PC-9 (cell line): ENCODE measurements around the gene CDC20B. TPM values are rescaled to one million over a fixed set of nuclear protein-coding genes. Genes with fewer than 3 reads are reported as not detected.
A peak's percentile ranks its signal among the peaks of the same experiment; 100 is the strongest.

ENCODE experiments used
- BruUV-seq: library from RNA; stranded (reverse); fragments of 400-500 nt; replicated peaks from 2 replicates; lab custom pipeline; 2021; lab: Mats Ljungman, UMichigan
- CTCF ChIA-PET: fragments of 300-600 bp; sonication (Branson Sonifier 250); formaldehyde crosslinking; loops from one replicate; lab custom pipeline; 2022; ENCODE audit warnings: antibody characterized with exemption; lab: Charles Lee
- POLR2A ChIA-PET: fragments of 300-600 bp; sonication (Branson Sonifier 250); formaldehyde crosslinking; loops from one replicate; lab custom pipeline; 2022; ENCODE audit warnings: antibody characterized with exemption; ENCODE audit not compliant: unreplicated experiment; lab: Charles Lee
- DNase-seq, 2 experiments: peaks; one replicate each; pipeline versions ENCODE4 v3.0.0 to v3.0.0-alpha.2; 2015 to 2022; ENCODE audit warnings: mixed read lengths in 1 of 2
- H2AFZ ChIP-seq: fragments of 200-600 bp; sonication (generic); 2 replicates; pipeline ENCODE4 v1.8.1; 2017; ENCODE audit warnings: antibody characterized with exemption
- H3F3A ChIP-seq: fragments of 200-600 bp; sonication (generic); 2 replicates; pipeline ENCODE4 v1.8.1; 2017; ENCODE audit warnings: antibody characterized with exemption, mild to moderate bottlenecking, low read depth; ENCODE audit not compliant: insufficient read depth
- H3K27ac ChIP-seq: fragments of 200-600 bp; sonication (generic); 2 replicates; pipeline ENCODE4 v1.6.1; 2016; ENCODE audit warnings: mixed run types
- H3K27me3 ChIP-seq: fragments of 200-600 bp; sonication (generic); 2 replicates; pipeline ENCODE4 v1.6.1; 2016; ENCODE audit warnings: low read depth, mixed run types; ENCODE audit not compliant: insufficient read depth
- H3K36me3 ChIP-seq: fragments of 200-600 bp; sonication (generic); 2 replicates; pipeline ENCODE4 v1.6.1; 2016; ENCODE audit warnings: low read depth, mixed run types
- H3K4me1 ChIP-seq: fragments of 200-600 bp; sonication (generic); replicated peaks from 2 replicates; pipeline ENCODE4 v1.6.1; 2016; ENCODE audit warnings: mixed run types; ENCODE audit not compliant: insufficient read depth
- H3K4me2 ChIP-seq: fragments of 200-600 bp; sonication (generic); 2 replicates; pipeline ENCODE4 v1.6.1; 2017; ENCODE audit warnings: mixed run types
- H3K4me3 ChIP-seq: fragments of 200-600 bp; sonication (generic); 2 replicates; pipeline ENCODE4 v1.6.1; 2016; ENCODE audit warnings: mixed run types
- H3K79me2 ChIP-seq: fragments of 200-600 bp; sonication (generic); 2 replicates; pipeline ENCODE4 v1.6.1; 2017; ENCODE audit warnings: low read depth, mixed run types
- H3K9me2 ChIP-seq: fragments of 200-600 bp; sonication (generic); 2 replicates; pipeline ENCODE4 v1.8.1; 2017; ENCODE audit warnings: mild to moderate bottlenecking; ENCODE audit not compliant: insufficient read depth
- H3K9me3 ChIP-seq: fragments of 200-600 bp; sonication (generic); 2 replicates; pipeline ENCODE4 v1.8.1; 2016; ENCODE audit warnings: low read depth; ENCODE audit not compliant: insufficient read depth
- H4K20me1 ChIP-seq: fragments of 200-600 bp; sonication (generic); 2 replicates; pipeline ENCODE4 v1.8.1; 2017; ENCODE audit not compliant: insufficient read depth
- CTCF ChIP-seq: fragments of 200-600 bp; sonication (generic); conservative IDR thresholded peaks from 2 replicates; pipeline ENCODE4 v1.6.1; 2017; ENCODE audit warnings: mixed run types, antibody characterized with exemption, mild to moderate bottlenecking, moderate library complexity
- EZH2 ChIP-seq: fragments of 200-600 bp; sonication (generic); IDR thresholded peaks from 2 replicates; pipeline ENCODE4 v1.8.0; 2017; ENCODE audit warnings: antibody characterized with exemption, low read depth
- intact Hi-C: fragments of 100-400 bp; cut with micrococcal nuclease; formaldehyde crosslinking; loops from one replicate; pipeline ENCODE4 v1.10.0; 2022; ENCODE audit not compliant: unreplicated experiment
- total RNA-seq: library from RNA; stranded (reverse); gene quantifications from 2 replicates; pipeline ENCODE4 v1.2.3, GENCODE V29; 2021

Gene CDC20B
- total RNA-seq, 1 experiment from 2014 or later: not detected

- no peaks in the 10 kb centered on the region for H3K36me3 ChIP-seq
- no peaks in the 10 kb centered on the region for H3K9me3 ChIP-seq
- H3K4me2 ChIP-seq: peak overlapping the region; percentile 66
- H3F3A ChIP-seq: peaks cover 13% of the 10 kb centered on the region; the same call in 1 of the 2 replicates
- H3K9me2 ChIP-seq: no peaks in the 10 kb centered on the region
- ChIA-PET CTCF (no interaction called here), POLR2A (interaction anchor here (0.6 kb wide), 1 partner anchor 58 kb away, joined by 3 read pairs; no protein-coding TSS in a partner anchor)
- H3K4me1 ChIP-seq: peaks cover 46% of the 10 kb centered on the region
- peak overlapping the region; percentile 39; the same call in 1 of the 2 replicates for H2AFZ ChIP-seq
- no peaks in the 10 kb centered on the region for H3K27me3 ChIP-seq
- H3K27ac ChIP-seq: peak overlapping the region; percentile 28
- no peaks in the 10 kb centered on the region for H3K79me2 ChIP-seq
- peak in 1 of 2 experiments; percentile 90 for DNase-seq
- intact Hi-C loops: no loop called here
- no TSS peak for BruUV-seq
- H3K4me3 ChIP-seq: peak overlapping the region; percentile 34; the same call in 1 of the 2 replicates
- TF ChIP-seq EZH2 (no peak), CTCF (no peak)
- H4K20me1 ChIP-seq: no peaks in the 10 kb centered on the region
These were observed 15.9 kb upstream of the CDC20B start for GRCh38 chr5:55188656-55189540.

GRCh38 chr5:55187370-55187769, 14.4 kb upstream of the CDC20B start:
- POLR2A ChIA-PET: interaction anchor here (0.5 to 0.8 kb wide), 4 partner anchors 45 to 219 kb away, joined by 3 to 11 read pairs (median 4); no protein-coding TSS in a partner anchor
- DNase-seq: peak in 1 of 2 experiments; percentile 54

More at GRCh38 chr5:55187370-55187769, 14.4 kb upstream of the CDC20B start:
- peak; percentile 68 for TF ChIP-seq CTCF
- no peak for TF ChIP-seq EZH2
- Histone ChIP-seq H3F3A (peaks cover 13% of the 10 kb centered on the region; the same call in 1 of the 2 replicates), H3K4me2 (0 out of 2 replicates have a peak overlapping the region, but pooled peaks have one; percentile 66), H3K4me3 (no peak overlapping the region), H3K27me3 (no peaks in the 10 kb centered on the region), H2AFZ (no peak overlapping the region), H3K9me2 (no peaks in the 10 kb centered on the region), H3K79me2 (no peaks in the 10 kb centered on the region), H3K4me1 (peaks cover 46% of the 10 kb centered on the region), H3K27ac (no peak overlapping the region), H3K9me3 (no peaks in the 10 kb centered on the region), H4K20me1 (no peaks in the 10 kb centered on the region), H3K36me3 (no peaks in the 10 kb centered on the region)
- no TSS peak for BruUV-seq
- intact Hi-C loops: no loop called here
- CTCF ChIA-PET: interaction anchor here (0.6 to 1.4 kb wide), 2 partner anchors 45 to 120 kb away, joined by 3 to 7 read pairs; partner anchors contain the start of gene DHX29
